DOHH2 (cell line): ENCODE measurements around the gene BDKRB2.

Source experiments
- H3F3A ChIP-seq: fragments of 200-600 bp; sonication (generic), shearing (Covaris generic); 2 replicates; pipeline ENCODE4 v1.6.0; 2016; ENCODE audit warnings: antibody characterized with exemption, mild to moderate bottlenecking; ENCODE audit not compliant: control insufficient read depth, insufficient read depth
- H3K27ac ChIP-seq: fragments of 200-600 bp; sonication (generic); 2 replicates; pipeline ENCODE4 v1.5.1; 2014; ENCODE audit warnings: low read depth, mild to moderate bottlenecking, low read length, moderate library complexity
- H3K27me3 ChIP-seq: fragments of 200-600 bp; sonication (generic); 2 replicates; pipeline ENCODE4 v1.6.1; 2014; ENCODE audit warnings: mild to moderate bottlenecking, low read length, mixed read lengths; ENCODE audit not compliant: control insufficient read depth
- H3K36me3 ChIP-seq: fragments of 200-600 bp; sonication (generic); 2 replicates; pipeline ENCODE4 v1.6.1; 2014; ENCODE audit warnings: mild to moderate bottlenecking, low read length, moderate library complexity, mixed read lengths; ENCODE audit not compliant: control insufficient read depth
- H3K4me1 ChIP-seq: fragments of 200-600 bp; sonication (generic); 2 replicates; pipeline ENCODE4 v1.6.1; 2014; ENCODE audit warnings: mild to moderate bottlenecking, low read length, mixed read lengths; ENCODE audit not compliant: control insufficient read depth
- H3K4me2 ChIP-seq: fragments of 200-600 bp; sonication (generic); 2 replicates; pipeline ENCODE4 v1.6.0; 2014; ENCODE audit warnings: mild to moderate bottlenecking, low read length, moderate library complexity
- H3K4me3 ChIP-seq: fragments of 200-600 bp; sonication (generic); 2 replicates; pipeline ENCODE4 v1.5.1; 2014; ENCODE audit warnings: mild to moderate bottlenecking, low read length, mixed read lengths
- H3K79me2 ChIP-seq: fragments of 200-600 bp; sonication (generic); 2 replicates; pipeline ENCODE4 v1.6.1; 2014; ENCODE audit warnings: mild to moderate bottlenecking, low read length, mixed read lengths; ENCODE audit not compliant: control insufficient read depth
- H3K9me2 ChIP-seq: fragments of 200-600 bp; sonication (generic); replicated peaks from 2 replicates; pipeline ENCODE4 v1.6.1; 2014; ENCODE audit warnings: mild to moderate bottlenecking, low read length, mixed read lengths; ENCODE audit not compliant: control insufficient read depth
- H3K9me3 ChIP-seq: fragments of 200-600 bp; sonication (generic); 2 replicates; pipeline ENCODE4 v1.6.1; 2014; ENCODE audit warnings: antibody characterized with exemption, low read length, mixed read lengths; ENCODE audit not compliant: control insufficient read depth, insufficient read depth
- H4K20me1 ChIP-seq: fragments of 200-600 bp; sonication (generic); 2 replicates; pipeline ENCODE4 v1.6.0; 2014; ENCODE audit warnings: low read depth, mild to moderate bottlenecking, antibody characterized with exemption, low read length, moderate library complexity; ENCODE audit not compliant: control insufficient read depth, insufficient read depth
- EZH2phosphoT487 ChIP-seq: fragments of 200-600 bp; sonication (generic); IDR thresholded peaks from 2 replicates; pipeline ENCODE4 v1.6.1; 2017; ENCODE audit warnings: borderline replicate concordance, mild to moderate bottlenecking, antibody characterized with exemption, low read length, moderate library complexity, mixed read lengths
- TF ChIP-seq, protein P1 (sequence below): fragments of 200-600 bp; sonication (generic); IDR thresholded peaks from one replicate; pipeline ENCODE4 v1.5.1; 2014; ENCODE audit warnings: antibody characterized with exemption, mild to moderate bottlenecking, low read depth, low read length; ENCODE audit not compliant: poor library complexity, severe bottlenecking

The BDKRB2 gene

DNA sequence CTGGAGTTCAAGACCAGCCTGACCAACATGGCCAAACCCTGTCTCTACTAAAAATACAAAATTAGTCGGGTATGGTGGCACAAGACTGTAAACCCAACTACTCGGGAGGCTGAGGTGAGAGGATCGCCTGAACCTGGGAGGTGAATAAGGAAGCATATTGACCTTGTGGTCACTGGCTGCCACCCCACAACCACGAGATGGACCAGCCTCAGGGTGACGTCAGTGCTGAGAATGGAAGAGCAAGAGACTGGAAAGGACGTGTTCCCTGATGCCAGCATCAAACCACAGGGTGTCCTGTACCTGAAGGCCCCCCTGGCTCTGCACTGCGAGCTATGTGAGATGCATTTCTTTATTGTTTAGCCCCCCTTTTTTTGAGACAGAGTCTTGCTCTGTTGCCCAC, 45.9 kb upstream of the BDKRB2 start:
- Histone ChIP-seq H3K9me2 (no peaks in the 10 kb centered on the region), H3K4me2 (no peak overlapping the region), H3K79me2 (no peaks in the 10 kb centered on the region), H3K4me3 (no peak overlapping the region), H4K20me1 (no peaks in the 10 kb centered on the region), H3K36me3 (no peaks in the 10 kb centered on the region), H3K9me3 (no peaks in the 10 kb centered on the region), H3K4me1 (no peaks in the 10 kb centered on the region), H3K27me3 (no peaks in the 10 kb centered on the region), H3K27ac (no peak overlapping the region), H3F3A (no peaks in the 10 kb centered on the region)
- no peak for TF ChIP-seq EZH2phosphoT487
- TF ChIP-seq, protein P1, sequence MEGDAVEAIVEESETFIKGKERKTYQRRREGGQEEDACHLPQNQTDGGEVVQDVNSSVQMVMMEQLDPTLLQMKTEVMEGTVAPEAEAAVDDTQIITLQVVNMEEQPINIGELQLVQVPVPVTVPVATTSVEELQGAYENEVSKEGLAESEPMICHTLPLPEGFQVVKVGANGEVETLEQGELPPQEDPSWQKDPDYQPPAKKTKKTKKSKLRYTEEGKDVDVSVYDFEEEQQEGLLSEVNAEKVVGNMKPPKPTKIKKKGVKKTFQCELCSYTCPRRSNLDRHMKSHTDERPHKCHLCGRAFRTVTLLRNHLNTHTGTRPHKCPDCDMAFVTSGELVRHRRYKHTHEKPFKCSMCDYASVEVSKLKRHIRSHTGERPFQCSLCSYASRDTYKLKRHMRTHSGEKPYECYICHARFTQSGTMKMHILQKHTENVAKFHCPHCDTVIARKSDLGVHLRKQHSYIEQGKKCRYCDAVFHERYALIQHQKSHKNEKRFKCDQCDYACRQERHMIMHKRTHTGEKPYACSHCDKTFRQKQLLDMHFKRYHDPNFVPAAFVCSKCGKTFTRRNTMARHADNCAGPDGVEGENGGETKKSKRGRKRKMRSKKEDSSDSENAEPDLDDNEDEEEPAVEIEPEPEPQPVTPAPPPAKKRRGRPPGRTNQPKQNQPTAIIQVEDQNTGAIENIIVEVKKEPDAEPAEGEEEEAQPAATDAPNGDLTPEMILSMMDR = no peak

DNA sequence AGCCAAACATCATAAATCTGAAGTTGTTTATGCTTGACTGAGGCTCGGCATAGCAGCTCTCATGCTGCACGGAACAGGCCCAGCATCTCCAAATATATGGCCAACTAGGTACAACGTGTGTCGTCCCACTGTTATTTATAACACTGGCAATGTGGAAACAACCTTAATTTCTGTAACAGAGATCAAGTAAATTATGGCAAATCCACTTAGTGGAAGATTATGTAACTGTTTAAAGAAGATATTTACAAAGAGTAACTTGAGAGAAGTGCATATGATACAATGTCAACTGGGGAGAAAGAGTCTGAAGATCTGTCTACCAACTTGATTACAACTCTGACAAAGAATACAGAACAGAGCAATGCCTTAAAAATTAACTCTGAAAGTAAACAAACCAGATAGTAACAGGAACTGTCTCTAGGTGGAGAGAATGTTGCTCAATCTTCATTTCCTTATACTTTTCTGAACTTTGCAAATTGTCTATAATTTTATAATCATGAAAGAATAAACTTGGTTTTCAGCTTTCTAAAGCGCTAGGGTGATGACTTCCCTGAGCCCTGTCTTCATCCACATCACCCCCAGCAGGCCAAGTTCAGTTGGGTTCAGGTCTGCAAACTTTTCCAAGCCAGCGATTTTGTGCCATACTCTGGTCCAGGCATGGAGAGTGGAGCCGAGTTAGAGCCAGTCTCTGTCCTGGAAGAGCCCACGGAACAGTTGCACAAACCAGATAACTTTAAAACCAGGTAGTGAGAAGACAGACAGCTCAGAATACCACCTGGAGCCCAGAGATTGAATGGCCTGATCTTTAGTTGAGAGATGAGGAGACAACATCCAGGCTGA, 44.3 kb upstream of the BDKRB2 start:
- Histone ChIP-seq H3K4me1 (no peaks in the 10 kb centered on the region), H3K9me3 (no peaks in the 10 kb centered on the region), H3K27ac (no peak overlapping the region), H3K9me2 (no peaks in the 10 kb centered on the region), H3K27me3 (no peaks in the 10 kb centered on the region), H4K20me1 (no peaks in the 10 kb centered on the region), H3K4me2 (no peak overlapping the region), H3K36me3 (no peaks in the 10 kb centered on the region), H3F3A (no peaks in the 10 kb centered on the region), H3K79me2 (no peaks in the 10 kb centered on the region), H3K4me3 (no peak overlapping the region)
- TF ChIP-seq EZH2phosphoT487 = no peak
- TF ChIP-seq, protein P1 = no peak

DNA sequence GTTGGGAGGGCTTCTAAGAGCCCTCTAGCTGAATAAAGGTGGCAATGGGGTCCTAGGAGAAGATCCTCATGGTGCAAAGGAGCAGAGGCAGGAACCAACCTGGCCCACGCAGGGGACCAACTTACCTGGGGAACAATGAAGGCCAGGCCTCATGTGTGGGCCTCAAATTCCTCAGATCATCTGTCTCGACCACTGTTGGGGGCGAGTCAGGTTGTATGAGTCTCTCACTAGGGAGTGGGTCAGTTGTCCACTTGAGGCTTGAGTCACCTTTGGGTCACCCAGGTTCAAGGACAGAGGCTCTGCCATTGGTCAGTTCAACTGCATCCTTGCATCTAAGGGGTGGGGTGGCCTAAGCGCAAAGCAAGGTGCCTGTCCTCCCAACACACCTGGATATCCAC, 43.7 kb upstream of the BDKRB2 start:
- Histone ChIP-seq H4K20me1 (no peaks in the 10 kb centered on the region), H3K4me1 (no peaks in the 10 kb centered on the region), H3K4me3 (no peak overlapping the region), H3K27me3 (no peaks in the 10 kb centered on the region), H3K36me3 (no peaks in the 10 kb centered on the region), H3K79me2 (no peaks in the 10 kb centered on the region), H3K9me3 (no peaks in the 10 kb centered on the region), H3K4me2 (no peak overlapping the region), H3K9me2 (no peaks in the 10 kb centered on the region), H3F3A (no peaks in the 10 kb centered on the region), H3K27ac (no peak overlapping the region)
- TF ChIP-seq, protein P1 = no peak
- TF ChIP-seq EZH2phosphoT487 = no peak
